HG03565 (cell line): Measurements from ENCODE around the gene ACOXL.
"Not testable (repeated sequence)": the region's sequence is repeated elsewhere in the genome, so short reads cannot be mapped to it uniquely, and the experiment has no call there.

Experiments
- ATAC-seq: cut with Tn5 transposase; IDR thresholded peaks from one replicate; pipeline ENCODE4 v1.9.1; 2021; ENCODE audit warnings: mild to moderate bottlenecking, moderate library complexity; ENCODE audit not compliant: unreplicated experiment

The ACOXL gene

DNA sequence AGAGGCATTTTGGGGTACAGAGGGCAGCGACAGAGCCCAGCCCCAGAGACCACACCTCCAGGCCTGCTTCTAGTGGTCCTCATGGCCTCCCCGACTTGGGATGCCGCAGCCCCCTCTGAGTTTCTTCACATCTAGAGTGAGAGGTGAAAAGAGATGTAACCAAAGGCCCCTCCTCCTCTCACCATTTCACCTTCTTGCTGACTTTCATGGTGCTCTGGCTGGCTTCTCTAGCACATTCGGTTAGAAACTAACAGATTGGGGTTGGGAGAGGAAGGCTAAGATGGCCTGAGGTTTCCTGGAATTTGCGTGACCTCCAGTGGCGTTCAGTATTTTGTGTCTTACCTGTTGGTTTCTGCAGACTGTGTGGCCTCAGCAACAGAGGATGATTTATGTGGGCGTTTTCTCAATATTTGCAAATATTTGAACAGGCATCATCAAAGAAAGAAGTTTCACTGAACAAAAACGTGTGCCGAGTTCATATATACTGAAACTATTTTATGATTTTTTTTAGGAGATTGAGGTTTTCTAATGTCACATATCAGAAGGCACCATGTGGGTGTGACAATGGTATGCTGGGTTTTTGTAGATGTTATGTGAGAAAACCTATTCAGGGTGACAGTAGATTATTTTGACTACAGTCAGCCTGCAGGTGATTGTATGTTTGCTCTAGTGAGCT lies 318.5 kb downstream of the ACOXL start:
- no peak for ATAC-seq

GRCh38 chr2:111052621-111053020 lies 320.2 kb downstream of the ACOXL start:
- ATAC-seq: no peak

GRCh38 chr2:111053266-111053665 lies 320.9 kb downstream of the ACOXL start:
- ATAC-seq: no peak

DNA sequence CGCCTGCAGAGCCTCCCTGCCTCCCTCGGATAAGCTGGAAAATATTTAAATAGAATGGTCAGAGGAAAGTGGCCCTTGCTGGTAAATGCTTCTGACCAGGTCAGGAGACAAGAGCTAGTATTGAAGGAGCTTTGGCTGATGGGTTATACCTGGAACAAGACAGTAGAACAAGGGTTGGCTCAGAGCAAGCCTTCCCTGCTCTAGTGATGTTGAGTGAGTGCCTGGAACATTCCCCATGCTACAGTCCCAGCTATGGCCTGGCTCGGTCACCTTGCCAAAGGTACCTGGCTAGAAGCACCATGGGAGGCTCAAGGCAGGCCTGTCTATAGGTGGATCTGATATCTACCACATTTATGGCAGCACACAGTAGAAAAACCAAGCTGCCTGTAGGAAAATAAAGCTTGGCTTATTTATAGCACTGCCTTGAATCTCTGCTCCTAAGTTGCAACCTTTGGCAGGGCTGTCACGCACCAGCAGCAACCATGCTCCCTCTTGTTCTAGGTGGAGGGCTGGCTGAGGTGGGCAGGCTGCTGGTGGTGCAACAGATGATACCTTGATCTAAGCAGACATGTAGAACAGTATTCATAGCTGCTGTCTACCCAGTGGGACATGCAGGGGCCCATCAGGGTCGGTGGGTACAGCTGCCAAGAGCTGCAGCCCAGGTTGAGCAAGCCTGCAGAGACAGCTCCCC lies 321.6 kb downstream of the ACOXL start:
- ATAC-seq: no peak

- peak; percentile 51 for ATAC-seq
Observed at GRCh38 chr2:111054791-111055691, 322.7 kb downstream of the ACOXL start.

- no peak for ATAC-seq
Observed at GRCh38 chr2:111055735-111056134, 323.4 kb downstream of the ACOXL start.

GRCh38 chr2:111057045-111057444 lies 324.7 kb downstream of the ACOXL start:
- ATAC-seq: no peak

DNA sequence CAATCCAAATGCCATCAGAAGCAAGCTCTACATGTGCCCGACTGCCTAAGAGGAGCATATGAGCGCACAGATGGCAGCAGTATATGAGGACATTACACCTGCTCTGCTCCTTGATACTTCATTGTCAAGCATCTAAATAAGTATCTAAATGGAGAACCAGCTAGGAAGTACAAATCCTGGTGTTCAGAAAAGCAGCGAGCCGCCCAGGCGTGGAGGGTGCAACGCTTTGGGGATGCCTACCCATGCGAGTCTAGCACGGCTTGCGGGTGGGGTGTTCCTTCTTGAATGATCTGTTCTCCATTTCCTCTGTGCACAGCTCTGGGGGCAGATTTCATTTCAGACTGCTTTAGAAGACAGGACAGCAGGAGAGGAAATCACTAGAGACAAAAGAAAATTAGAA lies 325.3 kb downstream of the ACOXL start:
- no peak for ATAC-seq

- no peak for ATAC-seq
Observed at GRCh38 chr2:111058264-111058663, 325.9 kb downstream of the ACOXL start.

DNA sequence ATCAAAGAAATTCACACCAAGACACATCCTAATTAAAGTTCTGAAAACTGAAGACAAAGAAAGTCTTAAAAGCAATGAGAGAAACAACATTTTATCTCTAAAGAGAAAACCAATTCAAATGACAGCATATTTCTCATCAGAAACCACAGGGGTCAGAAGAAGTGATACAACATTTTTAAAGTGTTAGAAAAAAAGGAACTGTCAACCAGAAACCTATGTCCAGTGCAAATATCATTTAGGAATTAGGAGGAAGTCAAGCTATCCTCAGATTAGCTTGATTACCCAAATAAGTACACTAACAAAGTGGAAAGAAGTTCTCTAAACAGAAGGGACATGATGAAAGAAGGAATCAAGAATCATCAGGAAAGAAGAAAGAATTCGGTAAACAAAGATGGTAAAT lies 328.8 kb downstream of the ACOXL start:
- no peak for ATAC-seq

- peak; percentile 54 for ATAC-seq
Observed at GRCh38 chr2:111062417-111062816, 330.0 kb downstream of the ACOXL start.

- ATAC-seq: no peak
Observed at GRCh38 chr2:111066062-111066593, 333.8 kb downstream of the ACOXL start.

DNA sequence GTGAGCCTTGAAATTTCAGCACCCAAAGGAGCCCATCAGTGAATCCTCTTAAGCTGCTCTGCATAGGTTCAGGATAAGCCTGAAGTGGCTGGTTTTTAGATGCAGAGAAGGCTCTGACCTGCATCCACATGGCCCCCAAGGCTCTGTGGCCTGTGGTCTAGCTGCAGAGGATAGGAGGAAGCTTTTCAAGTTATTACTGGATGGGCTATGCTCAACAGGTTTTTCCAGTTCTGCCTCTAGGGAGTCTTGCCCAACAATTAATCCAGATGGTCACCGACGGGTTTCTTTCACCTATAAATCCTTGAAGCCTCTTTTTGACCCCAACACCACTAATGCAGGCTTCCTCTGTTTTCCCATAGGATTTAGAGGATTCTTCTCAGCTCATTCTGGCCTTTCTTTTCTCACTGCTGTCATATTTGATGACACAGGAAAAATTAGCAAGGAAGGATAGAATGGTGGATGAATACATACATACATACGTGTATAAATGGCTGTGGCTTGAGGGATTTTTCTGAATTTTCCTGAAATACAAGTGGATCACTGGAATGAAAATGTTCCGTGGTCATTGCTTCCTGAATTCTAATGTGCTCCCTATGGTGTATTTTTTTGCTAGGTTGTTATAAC lies 336.2 kb downstream of the ACOXL start:
- no peak for ATAC-seq

DNA sequence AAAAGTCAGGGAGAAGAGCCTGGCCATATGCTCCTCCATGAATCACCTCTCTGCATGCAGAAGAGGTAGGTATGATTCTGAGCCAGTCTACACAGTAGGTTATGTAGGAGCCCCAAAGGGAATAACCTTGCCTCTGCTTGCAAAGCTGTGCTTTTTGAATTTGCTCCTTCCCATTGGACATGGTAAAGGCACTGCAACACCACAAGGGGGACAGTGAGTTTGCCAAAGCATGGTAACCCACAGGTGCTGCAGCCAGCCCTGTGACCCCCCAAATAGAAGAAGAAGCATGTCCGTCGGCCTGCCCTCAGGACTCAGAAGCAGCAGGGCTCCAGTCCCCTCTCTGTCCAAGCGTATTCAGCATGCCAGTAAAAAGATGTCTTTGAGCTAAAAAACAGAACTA lies 337.3 kb downstream of the ACOXL start:
- no peak for ATAC-seq

DNA sequence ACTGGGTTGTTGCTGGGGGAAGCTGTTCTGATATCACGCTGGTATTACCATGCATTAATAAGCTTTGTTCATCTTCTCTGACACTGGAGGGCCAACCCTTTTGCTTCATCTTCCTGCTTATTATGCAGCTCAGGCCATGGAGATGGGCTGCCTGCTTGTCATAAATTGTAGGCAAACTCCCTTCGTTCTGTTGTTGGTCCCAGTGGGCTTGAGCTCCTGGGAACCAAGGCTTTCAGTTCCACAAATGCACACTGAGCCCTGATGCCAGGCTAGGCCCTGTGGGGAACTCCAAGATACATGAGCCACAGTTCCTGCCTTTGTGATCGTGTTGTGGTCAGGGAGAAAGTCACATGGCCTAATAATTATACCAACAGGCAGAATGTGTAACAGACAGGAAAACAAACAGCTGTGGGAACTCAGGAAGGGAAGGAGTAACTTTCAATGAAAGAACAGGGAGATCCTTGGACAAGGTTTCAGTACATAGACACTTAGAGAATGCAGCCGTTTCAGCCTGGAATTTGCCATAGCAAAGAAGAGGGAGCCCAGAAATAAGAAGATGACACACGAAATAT lies 339.3 kb downstream of the ACOXL start:
- ATAC-seq: no peak

GRCh38 chr2:111072220-111072871 lies 340.0 kb downstream of the ACOXL start:
- ATAC-seq: no peak

DNA sequence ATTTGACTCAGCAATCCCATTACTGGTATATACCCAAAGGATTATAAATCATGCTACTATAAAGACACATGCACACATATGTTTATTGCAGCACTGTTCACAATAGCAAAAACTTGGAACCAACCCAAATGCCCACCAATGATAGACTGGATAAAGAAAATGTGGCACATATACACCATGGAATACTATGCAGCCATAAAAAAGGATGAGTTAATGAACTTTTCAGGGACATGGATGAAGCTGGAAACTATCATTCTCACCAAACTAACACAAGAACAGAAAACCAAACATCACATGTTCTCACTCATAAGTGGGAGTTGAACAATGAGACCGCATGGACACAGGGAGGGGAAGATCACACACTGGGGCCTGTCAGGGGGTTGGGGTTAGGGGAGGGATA lies 350.3 kb downstream of the ACOXL start:
- ATAC-seq: not testable (repeated sequence)

- ATAC-seq: peak; percentile 65
Observed at GRCh38 chr2:111091811-111092211, 359.4 kb downstream of the ACOXL start.

DNA sequence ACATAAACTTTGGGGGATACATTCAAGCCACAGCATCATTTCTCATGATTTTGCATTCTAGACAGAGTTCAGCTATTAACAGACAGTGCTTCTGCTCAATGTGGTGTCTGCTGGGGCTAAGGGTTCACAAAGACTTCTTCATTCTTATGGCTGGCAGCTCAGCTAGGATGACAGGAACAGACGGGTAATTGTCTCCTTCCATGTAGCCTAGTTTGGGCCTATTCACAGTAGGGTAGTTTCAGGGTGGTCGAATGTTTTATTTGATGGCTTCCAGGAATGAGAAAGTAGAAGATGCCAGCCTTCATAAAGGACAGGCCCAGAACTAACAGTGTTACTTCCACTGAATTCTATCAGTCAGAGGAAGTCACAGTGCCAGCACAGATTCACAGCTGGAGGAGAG lies 362.3 kb downstream of the ACOXL start:
- ATAC-seq: no peak

- ATAC-seq: no peak
Observed at GRCh38 chr2:111095434-111095833, 363.1 kb downstream of the ACOXL start.
